ENCODE data around the gene PCBP3.

GRCh38 chr21:45721671-45722070 is 78.1 kb downstream of the PCBP3 start:
- TF ChIP-seq CTCF (IDR thresholded peaks at IDR 0.05) = no peak
- TF ChIP-seq POLR2A (IDR thresholded peaks at IDR 0.05) = no peak
